Right forelimb (tissue), 1 donor: ENCODE data around the gene RFTN1.

ENCODE experiments used
- DNase-seq: peaks from one replicate; pipeline ENCODE4 v3.0.0-alpha.2; 2018

The RFTN1 gene

GRCh38 chr3:16513141-16514020 is at the start of gene RFTN1:
Gene RFTN1, minus strand, starts transcription at chr3:16513699. Its CDS starts 19,830 bp downstream, at chr3:16493869.
- DNase-seq = peak; percentile 78

- DNase-seq = no peak
These were observed 46.3 kb upstream of the RFTN1 start for GRCh38 chr3:16559653-16560365.

DNA sequence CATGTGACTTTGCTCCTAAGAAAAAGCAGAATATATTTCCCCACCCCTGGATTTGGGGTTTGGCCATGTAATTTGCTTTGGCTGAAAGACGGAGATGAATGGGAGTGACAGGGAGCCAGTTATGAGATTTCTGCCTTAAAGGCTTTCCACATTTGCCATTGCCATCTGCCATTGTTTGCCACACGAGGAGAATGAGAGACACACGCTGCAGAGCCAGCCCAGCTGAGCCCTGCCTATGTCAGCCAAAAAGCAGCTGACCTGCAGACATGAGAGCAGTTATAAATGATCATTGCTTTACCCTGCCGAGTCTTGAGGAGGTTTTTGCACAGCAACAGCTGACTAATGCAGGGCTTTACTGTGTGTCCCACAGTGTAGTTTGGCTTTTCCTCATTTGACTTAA is 40.6 kb upstream of the RFTN1 start:
- no peak for DNase-seq

GRCh38 chr3:16552757-16553156 is 39.3 kb upstream of the RFTN1 start:
- no peak for DNase-seq

GRCh38 chr3:16551342-16551976 is 38.0 kb upstream of the RFTN1 start:
- no peak for DNase-seq

- DNase-seq = peak; percentile 85
These were observed 37.3 kb upstream of the RFTN1 start for GRCh38 chr3:16550676-16551341.

- no peak for DNase-seq
These were observed 36.8 kb upstream of the RFTN1 start for GRCh38 chr3:16550305-16550675.

DNA sequence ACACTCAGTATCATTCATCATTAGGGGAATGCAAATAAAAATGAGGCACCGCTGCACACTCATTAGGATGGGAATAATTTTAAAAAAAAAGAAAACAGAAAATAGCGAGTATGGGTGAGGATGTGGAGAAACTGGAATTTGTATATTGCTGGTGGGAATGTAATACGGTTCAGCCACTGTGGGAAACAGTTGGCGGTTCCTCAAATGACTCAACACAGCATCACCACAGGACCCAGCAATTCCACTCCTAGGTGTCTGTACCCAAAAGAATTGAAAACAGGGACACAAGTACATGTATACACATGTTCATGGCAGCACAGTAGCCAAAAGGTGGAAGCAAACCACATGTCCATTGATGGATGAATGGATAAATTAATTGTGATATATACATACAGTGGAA is 35.2 kb upstream of the RFTN1 start:
- DNase-seq = no peak

GRCh38 chr3:16547561-16548357 is 34.3 kb upstream of the RFTN1 start:
- no peak for DNase-seq

DNA sequence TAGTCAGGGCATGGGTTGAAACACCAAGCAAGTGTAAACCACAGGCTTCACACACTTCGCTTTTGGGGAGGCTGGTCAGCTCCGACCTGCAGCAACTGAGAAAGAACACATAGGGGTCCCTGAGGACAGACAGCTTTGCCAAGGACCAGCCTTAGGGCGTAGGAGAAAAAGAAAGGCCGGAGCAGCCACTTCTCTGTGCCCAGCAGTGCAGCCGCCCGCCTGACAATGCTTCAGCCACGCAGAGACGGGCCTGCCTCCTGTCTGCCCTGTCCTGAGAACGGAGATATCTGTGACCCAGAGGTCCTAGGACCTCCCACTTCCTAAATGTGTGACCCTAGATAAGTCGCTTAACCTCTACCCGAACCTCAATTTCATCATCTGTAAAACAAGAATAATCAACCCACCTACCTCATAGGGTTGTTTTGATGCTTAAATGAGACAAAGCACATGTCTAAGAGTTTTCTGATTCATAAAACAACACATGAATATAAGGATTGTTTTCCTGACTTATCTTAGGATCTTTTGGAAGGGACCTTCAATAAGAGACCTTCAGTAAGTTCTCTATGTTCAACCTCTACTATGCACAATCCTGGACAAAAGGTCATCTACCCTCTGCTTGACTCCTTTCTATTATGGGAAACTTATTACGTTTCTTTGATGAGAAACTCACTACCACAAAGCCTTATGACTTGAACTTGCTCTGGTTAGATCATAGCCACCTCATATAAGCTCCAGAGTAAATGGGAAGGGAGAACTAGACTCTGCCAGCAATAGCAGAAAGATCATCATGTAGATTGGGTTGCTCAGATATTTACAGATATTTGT is 32.9 kb upstream of the RFTN1 start:
- DNase-seq = no peak

DNA sequence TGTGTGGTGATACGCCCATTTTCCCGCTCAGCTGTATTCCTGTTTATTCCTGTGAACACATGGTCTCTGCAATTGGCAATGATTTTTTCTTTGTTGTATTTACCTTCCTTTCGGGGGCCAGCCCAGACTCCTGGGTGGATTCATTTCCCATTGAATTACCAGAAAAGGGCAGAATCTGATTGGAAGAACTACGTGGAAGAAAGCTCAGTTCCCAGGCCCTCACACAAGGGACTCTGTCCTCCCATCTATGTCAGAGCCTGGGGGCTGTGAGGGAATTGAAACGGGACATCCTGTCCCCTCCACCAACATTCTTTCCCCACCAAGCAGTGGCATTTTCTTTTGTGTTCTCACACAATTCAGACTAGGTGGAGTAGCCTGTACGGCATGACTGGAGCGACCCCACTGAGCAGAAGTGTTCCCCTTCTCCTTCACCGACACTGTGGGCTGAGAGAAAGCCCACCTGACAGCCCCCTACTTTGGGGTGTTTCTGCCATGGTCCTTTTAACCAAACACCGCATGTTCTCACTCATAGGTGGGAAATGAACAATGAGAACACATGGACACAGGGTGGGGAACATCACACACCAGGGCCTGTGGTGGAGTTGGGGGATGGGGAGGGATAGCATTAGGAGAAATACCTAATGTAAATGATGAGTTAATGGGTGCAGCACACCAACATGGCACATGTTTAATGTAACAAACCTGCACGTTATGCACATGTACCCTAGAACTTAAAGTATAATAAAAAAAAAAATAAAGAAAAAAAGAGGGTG is 32.1 kb upstream of the RFTN1 start:
- no peak for DNase-seq

DNA sequence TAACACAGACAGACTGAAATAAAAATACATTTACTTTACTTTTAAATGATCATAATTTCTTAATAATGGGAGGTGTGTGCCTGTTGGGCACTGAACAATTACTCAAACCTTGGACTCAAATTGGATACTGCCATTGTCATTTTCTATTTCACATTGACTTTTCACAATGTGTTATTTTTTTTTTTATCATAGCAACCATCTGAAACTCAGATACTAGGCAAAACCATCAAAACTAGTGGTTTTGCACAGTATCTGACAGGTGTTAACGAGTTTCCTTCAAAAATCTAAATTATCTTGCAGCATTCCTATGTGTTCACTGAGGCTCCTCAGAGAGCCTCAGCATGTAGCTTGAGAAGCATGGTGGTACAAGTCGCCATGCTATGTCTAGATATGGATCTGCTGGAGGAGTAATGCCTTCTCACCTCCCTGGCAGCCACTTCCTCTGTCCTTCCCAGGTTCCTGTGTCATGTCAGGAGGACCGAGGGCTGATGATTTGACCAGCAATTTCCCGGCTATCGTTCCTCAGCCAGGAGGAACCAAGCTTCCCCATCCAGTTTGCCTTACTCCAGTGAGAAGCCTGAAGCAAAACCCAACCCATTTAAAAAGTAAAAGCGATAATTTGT is 29.9 kb upstream of the RFTN1 start:
- DNase-seq = no peak

DNA sequence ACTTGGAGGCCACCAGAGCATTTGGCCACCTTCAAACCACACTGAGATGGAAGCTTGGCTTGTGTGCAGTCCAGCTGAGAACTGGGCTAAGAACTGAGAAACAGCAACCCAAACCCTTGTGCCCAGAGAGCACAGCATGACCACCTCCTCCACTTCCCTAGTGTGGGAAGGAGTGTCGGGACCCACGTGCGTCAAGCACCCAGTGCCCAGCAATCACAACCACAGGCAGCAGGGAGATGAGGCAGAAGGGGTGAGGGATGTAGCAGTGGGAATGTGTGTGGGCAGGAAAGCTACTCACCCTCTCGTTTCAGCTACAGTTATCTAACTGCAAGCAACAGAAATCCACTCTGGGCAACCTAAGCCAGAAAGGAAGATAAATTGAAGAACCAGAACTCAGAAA is 25.0 kb upstream of the RFTN1 start:
- no peak for DNase-seq

DNA sequence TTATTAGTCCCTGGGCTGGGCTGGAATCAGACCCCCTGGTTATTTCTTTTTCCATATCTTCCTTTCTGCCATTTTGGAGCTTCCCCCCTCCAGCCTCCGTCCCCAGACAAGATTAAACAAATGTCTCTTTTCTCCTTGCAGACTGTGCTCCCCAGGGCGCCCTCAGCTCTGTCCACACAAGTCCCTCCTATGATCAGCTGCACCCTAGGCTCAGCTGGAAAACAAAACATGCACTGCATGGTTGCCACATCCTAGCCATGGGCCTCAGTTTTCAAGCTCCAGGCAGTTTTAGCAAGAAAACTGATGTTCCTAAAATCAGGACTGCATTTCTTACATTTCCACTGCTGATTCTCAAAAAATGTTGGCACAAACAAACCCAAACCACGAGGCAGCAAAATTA is 23.5 kb upstream of the RFTN1 start:
- no peak for DNase-seq

DNA sequence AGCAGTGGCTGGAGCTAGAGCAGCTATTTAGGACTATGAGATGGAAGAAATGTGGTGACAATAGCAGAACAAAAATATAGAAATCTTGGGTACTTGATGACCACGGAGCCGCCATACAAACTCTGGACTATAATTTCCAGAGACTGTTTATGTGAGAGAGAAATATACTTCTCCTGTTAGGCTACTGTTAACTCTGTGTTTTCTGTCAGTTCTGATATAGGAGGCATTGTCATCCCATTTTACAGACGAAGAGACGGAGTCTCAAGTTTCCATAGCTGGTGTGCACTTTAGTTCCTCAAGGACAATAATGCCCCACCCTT is 22.8 kb upstream of the RFTN1 start:
- no peak for DNase-seq

DNA sequence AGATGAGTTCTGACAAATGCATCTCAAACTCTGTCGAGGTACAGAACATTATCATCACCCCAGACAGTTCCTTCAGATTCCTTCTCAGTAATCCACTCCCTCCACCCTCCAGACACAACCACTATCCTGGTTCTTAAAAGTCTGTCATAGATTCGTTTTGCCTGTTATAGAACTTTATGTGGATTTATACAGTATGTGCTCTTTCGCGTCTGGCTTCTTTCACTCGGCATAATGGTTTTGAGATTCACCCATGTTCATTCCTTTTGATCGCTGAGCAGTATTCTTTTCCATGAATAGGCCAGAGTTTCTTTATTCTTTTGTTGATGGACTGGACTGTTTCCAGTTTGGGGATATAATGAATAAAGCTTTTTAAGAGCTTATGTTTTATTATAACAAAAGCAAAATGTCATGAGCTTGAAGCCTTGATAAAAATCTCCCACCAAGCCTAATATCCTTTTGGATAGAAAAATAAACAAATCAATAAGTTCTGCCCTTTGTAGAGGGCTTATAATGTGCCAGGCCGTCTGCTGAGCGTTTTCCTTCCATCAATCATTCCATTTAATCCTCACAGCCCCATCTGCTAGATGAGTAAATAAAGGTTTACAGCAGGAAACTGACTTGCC is 21.3 kb upstream of the RFTN1 start:
- no peak for DNase-seq

- no peak for DNase-seq
These were observed 20.6 kb upstream of the RFTN1 start for GRCh38 chr3:16533928-16534574.

GRCh38 chr3:16529264-16529663 is 15.8 kb upstream of the RFTN1 start:
- no peak for DNase-seq

DNA sequence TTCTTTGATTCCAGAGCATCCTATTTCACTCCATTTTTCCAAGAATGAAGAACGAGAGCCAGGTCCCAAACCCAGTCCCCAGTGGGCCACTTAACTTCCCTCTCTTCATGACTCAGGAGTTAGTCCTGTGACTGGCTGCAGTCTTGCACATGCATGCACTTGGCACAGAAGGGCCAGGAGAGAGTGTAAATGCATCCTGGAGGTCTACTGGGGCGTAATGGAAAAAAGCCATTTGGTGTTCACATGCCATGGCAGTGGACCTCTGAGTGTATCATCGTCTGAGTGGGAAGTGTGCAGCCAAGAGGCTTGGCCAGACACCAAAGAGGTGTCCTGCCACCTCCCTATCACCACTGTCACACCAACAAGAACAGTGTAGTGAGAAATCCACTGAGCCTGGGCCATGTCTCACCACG is 15.1 kb upstream of the RFTN1 start:
- DNase-seq = no peak
